Gastroesophageal sphincter (tissue), 3 donors: ENCODE results near the gene FIGN.

Source experiments
- CTCF ChIP-seq, 4 experiments: fragments of 200-600 bp in 2 of 4; fragments of 450-650 bp in 2 of 4; sonication (generic) in 1 of 4; IDR thresholded peaks; one replicate each; pipeline ENCODE4 v1.5.1; 2017 to 2019; ENCODE audit warnings: antibody characterized with exemption in 4 of 4, mild to moderate bottlenecking in 2 of 4, moderate library complexity in 2 of 4
- EP300 ChIP-seq: sonication (generic); formaldehyde crosslinking; IDR thresholded peaks from one replicate; pipeline ENCODE4 v1.6.1; 2017; ENCODE audit warnings: antibody characterized with exemption, mild to moderate bottlenecking
- POLR2A ChIP-seq, 2 donors: fragments of 450-650 bp; IDR thresholded peaks; one replicate each; pipeline ENCODE4 v1.6.1; 2017; ENCODE audit warnings: antibody characterized with exemption in 2 of 2, mild to moderate bottlenecking in 2 of 2, moderate library complexity in 1 of 2

- TF ChIP-seq POLR2A (IDR thresholded peaks at IDR 0.05) (no peak), EP300 (no peak), CTCF (IDR thresholded peaks at IDR 0.05) (no peak)
Observed at GRCh38 chr2:163563336-163563735, 172.5 kb downstream of the FIGN start.
